OCI-M1 (cell line): ENCODE data around the gene ATXN3L.
A peak's percentile ranks its signal among the peaks of the same experiment; 100 is the strongest.
"Not testable (repeated sequence)": the region's sequence is repeated elsewhere in the genome, so short reads cannot be mapped to it uniquely, and the experiment has no call there.

Experiments used
- DNase-seq: peaks from one replicate; lab custom pipeline; 2025; lab: John Stamatoyannopoulos, UW

ATXN3L gene

DNA sequence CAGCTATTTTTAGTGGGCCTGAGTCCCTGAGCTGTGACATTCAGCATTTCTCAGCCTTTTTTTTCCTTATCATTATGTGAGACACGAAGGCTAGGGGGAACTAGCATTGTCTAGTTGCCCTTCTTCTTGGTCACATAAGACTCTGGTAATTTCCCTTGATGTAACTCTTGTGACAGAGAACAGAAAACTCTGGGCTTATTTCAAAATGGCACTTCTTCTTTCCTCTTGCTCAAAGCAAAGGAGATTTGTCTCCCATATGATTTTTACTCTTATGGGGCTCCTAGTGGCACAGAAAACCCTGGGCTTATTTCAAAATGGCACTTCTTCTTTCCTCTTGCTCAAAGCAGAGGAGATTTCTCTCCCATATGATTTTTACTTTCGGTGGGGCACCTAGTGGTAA is 14.7 kb downstream of the ATXN3L start:
- no peak for DNase-seq

DNA sequence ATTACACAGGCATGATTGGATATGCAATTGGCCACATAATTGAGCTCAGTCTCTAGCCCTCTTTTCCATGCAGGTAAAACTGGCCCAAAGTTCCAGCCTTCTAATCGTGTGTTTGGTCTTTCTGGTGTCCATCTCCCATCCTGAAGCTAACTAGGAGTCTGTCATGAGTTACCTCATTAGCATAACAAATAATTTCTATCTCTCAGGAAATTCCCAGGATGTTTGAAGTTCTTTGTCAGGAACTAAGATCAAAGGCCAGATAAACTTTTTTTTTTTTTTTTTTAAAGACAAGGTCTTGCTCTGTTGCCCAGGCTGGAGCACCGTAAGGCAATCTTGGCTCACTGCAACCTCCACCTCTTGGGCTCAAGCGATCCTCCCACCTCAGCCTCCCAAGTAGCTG is 15.8 kb downstream of the ATXN3L start:
- DNase-seq, result no peak

DNA sequence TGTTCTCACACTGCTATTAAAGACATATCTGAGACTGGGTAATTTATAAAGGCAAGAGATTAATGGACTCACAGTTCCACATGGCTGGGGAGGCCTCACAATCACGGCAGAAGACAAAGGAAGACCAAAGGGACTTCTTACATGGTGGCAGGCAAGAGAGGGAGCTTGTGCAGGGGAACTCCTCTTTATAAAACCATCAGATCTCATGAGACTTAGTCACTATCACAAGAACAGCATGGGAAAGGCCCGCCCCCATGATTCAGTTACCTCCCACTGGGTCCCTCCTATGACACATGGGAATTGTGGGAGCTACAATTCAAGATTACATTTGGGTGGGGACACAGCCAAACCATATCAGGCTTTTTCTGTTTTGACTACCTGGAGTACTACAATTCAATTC is 16.6 kb downstream of the ATXN3L start:
- not testable (repeated sequence) for DNase-seq

- DNase-seq, result no peak
These were observed 21.0 kb downstream of the ATXN3L start for GRCh38 chrX:13298836-13299235.

GRCh38 chrX:13295841-13296240 is 24.0 kb downstream of the ATXN3L start:
- no peak for DNase-seq

GRCh38 chrX:13293700-13294099 is 26.2 kb downstream of the ATXN3L start:
- no peak for DNase-seq

- DNase-seq, result no peak
These were observed 28.8 kb downstream of the ATXN3L start for GRCh38 chrX:13290891-13291614.

- no peak for DNase-seq
These were observed 31.2 kb downstream of the ATXN3L start for GRCh38 chrX:13288671-13289070.

DNA sequence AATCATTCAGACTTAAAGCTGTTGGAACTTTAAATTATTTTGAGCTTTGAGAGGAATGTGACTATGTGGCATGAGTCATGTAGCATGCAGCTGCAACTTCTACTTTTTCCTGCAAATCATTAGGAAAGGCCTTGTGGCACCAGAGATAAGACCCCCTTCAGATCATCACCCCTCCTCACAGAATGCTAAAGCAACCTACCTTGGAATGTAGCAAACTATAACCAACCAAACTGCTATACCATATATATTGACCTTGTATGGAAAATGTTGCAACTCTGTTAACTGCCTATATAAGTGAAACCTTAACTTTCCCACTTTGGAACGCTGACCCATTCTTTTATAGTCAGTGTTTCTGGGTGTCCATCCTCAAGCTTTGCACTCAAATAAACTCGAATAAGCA is 32.0 kb downstream of the ATXN3L start:
- peak; percentile 63 for DNase-seq

DNA sequence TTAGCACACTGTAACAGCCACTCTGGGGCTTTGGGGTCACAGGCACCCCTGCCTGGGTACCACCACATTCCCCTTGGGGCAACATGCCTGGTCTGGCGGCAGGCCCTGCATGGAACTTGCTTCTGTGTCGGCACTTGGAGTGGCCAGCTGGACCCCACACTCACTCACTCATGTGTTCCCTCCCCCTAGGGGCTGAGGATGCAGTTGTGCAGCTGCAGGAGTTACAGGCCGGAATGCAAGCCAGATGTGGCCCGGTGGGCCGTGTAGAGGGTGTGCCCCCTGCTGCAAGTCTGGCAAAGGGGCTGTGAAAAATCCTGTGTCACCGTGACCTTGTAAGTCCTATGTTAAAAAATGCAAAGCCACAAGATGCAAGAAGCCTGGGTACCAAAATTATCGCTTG is 34.2 kb downstream of the ATXN3L start:
- no peak for DNase-seq

DNA sequence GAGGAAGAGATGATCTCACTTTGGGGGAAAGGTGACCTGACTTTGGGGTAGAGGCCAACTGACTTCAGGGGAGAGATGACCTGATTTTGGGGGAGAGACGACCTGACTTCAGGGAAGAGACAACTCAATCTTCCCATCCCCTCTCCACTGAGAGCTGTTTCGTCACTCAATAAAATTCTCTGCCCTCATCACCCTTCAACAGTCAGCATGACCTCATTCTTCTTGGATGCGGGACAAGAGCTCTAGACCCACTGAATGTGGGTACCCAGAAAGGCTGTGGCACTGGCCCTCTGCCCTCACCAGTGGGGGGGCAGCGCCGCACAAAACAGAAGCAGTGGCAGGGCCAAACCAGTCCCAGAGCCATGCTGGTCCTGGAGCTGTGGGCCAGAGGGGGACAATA is 34.6 kb downstream of the ATXN3L start:
- DNase-seq, result no peak

GRCh38 chrX:13284570-13284969 is 35.3 kb downstream of the ATXN3L start:
- no peak for DNase-seq

- no peak for DNase-seq
These were observed 35.8 kb downstream of the ATXN3L start for GRCh38 chrX:13283950-13284546.

GRCh38 chrX:13283512-13283911 is 36.3 kb downstream of the ATXN3L start:
- DNase-seq, result peak; percentile 88

- DNase-seq, result no peak
These were observed 38.6 kb downstream of the ATXN3L start for GRCh38 chrX:13281289-13281688.

DNA sequence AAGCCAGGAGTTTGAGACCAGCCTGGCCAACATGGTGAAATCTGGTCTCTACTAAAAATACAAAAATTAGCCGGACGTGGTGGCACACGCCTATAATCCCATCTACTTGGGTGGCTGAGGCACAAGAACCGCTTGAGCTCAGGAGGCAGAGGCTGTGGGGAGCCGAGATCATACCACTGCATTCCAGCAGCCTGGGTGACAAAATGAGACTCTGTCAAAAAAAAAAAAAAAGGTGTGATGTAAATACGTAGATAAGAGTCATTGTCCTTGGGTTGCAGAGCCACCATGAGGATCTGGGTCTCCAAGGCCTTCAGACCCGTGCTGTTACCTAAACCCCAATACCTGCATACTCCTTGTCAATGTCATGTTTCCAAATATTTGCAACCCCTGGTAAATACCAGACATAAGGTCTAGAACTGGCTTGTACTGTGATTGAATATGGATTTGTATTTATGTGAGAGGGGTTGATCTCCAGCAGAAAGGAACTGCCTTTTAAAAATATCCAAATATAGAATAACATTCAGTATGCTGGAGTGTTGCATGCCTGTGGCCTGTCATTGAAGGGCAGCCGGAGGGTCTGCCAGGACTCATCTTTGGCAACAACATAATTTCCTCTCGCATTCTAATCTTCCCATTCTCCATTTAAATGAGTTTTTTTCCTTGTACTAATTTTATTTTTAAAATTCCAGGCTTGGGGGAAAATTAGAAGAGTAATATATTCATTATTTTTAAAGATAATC is 40.4 kb downstream of the ATXN3L start:
- DNase-seq, result no peak

- DNase-seq, result no peak
These were observed 42.3 kb downstream of the ATXN3L start for GRCh38 chrX:13277539-13277938.

- no peak for DNase-seq
These were observed 42.9 kb downstream of the ATXN3L start for GRCh38 chrX:13276991-13277390.

- no peak for DNase-seq
These were observed 44.8 kb downstream of the ATXN3L start for GRCh38 chrX:13275031-13275430.

DNA sequence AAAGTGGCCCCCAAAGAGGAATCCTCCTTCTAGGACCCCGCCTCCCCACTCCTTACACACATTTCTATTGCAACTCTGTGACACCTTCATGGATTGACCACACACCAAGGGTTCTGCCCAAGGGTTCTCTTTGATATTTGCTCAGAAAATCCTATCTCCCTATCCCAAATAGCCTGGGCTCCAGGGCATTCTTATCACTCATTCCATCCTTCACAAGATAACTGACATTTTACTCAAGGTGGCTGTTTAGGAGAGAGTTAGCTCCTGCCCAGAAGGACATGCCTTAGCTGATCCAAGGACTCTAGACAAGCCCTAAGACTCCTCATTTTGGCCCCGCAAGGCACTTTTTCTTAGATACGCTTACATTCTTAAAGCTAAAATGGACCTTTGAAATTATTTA is 47.4 kb downstream of the ATXN3L start:
- no peak for DNase-seq

DNA sequence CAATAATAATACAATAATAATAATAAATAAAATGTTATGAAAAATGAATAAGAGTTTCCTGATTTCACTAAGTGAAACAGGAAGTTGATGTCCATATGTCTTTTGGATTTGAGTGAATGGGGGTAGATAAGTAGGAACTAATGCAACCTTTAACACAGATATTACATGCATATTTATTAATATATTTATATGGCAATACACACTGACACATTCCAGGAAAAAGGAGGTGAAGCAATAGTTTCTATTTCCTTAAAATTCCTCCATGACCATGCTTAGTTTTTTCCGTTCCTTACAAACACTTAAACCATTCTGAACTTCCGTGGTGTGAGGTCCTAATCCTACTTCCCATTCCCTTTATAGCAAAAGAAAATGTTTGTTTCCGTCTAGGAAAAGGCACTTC is 48.3 kb downstream of the ATXN3L start:
- no peak for DNase-seq

- DNase-seq, result no peak
These were observed 49.5 kb downstream of the ATXN3L start for GRCh38 chrX:13270360-13270759.

GRCh38 chrX:13268874-13269273 is 51.0 kb downstream of the ATXN3L start:
- DNase-seq, result no peak
